Activated naive CD4-positive, alpha-beta T cell treated with anti-CD3 and anti-CD28 coated beads for 36 hours (primary cell): ENCODE measurements around the gene MYL5. TPM values are rescaled to one million over a fixed set of nuclear protein-coding genes. Genes with fewer than 3 reads are reported as not detected.

ENCODE experiments used
- CTCF ChIA-PET: fragments of 350-600 bp; sonication (Branson Sonifier 250); formaldehyde crosslinking; loops from one replicate; lab custom pipeline; 2021; ENCODE audit warnings: antibody characterized with exemption; lab: Charles Lee
- DNase-seq: peaks from one replicate; pipeline ENCODE4 v3.0.0-alpha.2; 2020
- H3K27ac Mint-ChIP-seq: one replicate; pipeline ENCODE4 v1.8.0; 2021; ENCODE audit warnings: mild to moderate bottlenecking, mixed read lengths
- H3K27me3 Mint-ChIP-seq: one replicate; pipeline ENCODE4 v1.8.0; 2021; ENCODE audit warnings: low read depth, mixed read lengths
- H3K36me3 Mint-ChIP-seq: one replicate; pipeline ENCODE4 v1.8.0; 2021; ENCODE audit warnings: low read depth, mixed read lengths
- H3K4me1 Mint-ChIP-seq: one replicate; pipeline ENCODE4 v1.8.0; 2021; ENCODE audit warnings: low read depth, mixed read lengths
- H3K4me3 Mint-ChIP-seq: one replicate; pipeline ENCODE4 v1.8.0; 2021; ENCODE audit warnings: mild to moderate bottlenecking, moderate library complexity, mixed read lengths
- H3K9me3 Mint-ChIP-seq: one replicate; pipeline ENCODE4 v1.8.0; 2021; ENCODE audit warnings: mixed read lengths
- intact Hi-C: fragments of 100-400 bp; cut with micrococcal nuclease; formaldehyde crosslinking; loops from one replicate; pipeline ENCODE4 v1.15.1; 2023
- total RNA-seq, 2 experiments: library from RNA; stranded (reverse); gene quantifications; one replicate each; pipeline ENCODE4 v1.2.3, GENCODE V29; 2021

MYL5 gene
- total RNA-seq, 2 experiments from 2014 or later: 12.0 to 12.9 TPM

- H3K9me3 Mint-ChIP-seq: no peaks in the 10 kb centered on the region
Observed at GRCh38 chr4:680928-681645, 6.7 kb downstream of the MYL5 start.

GRCh38 chr4:681736-682451 lies 7.6 kb downstream of the MYL5 start:
- CTCF ChIA-PET: no interaction called here
- no peak overlapping the region for H3K27ac Mint-ChIP-seq
- intact Hi-C loops: no loop called here
- DNase-seq: no peak
- H3K27me3 Mint-ChIP-seq: peaks cover 4% of the 10 kb centered on the region
- peaks cover 3% of the 10 kb centered on the region for H3K4me1 Mint-ChIP-seq
- H3K4me3 Mint-ChIP-seq: no peak overlapping the region
- no peaks in the 10 kb centered on the region for H3K9me3 Mint-ChIP-seq
- H3K36me3 Mint-ChIP-seq: no peaks in the 10 kb centered on the region

More at GRCh38 chr4:680928-681645, 6.7 kb downstream of the MYL5 start:
- peak; percentile 33 for DNase-seq
- H3K4me3 Mint-ChIP-seq: peak overlapping the region; percentile 18
- no peak overlapping the region for H3K27ac Mint-ChIP-seq
- intact Hi-C loops: no loop called here
- H3K4me1 Mint-ChIP-seq: peaks cover 4% of the 10 kb centered on the region
- CTCF ChIA-PET: no interaction called here
- peaks cover 4% of the 10 kb centered on the region for H3K27me3 Mint-ChIP-seq
- no peaks in the 10 kb centered on the region for H3K36me3 Mint-ChIP-seq

GRCh38 chr4:682490-683172 lies 8.3 kb downstream of the MYL5 start:
- peaks cover 3% of the 10 kb centered on the region for H3K4me1 Mint-ChIP-seq
- no peak overlapping the region for H3K4me3 Mint-ChIP-seq
- intact Hi-C loops: no loop called here
- peaks cover 5% of the 10 kb centered on the region for H3K27me3 Mint-ChIP-seq
- no peak overlapping the region for H3K27ac Mint-ChIP-seq
- CTCF ChIA-PET: no interaction called here
- no peaks in the 10 kb centered on the region for H3K36me3 Mint-ChIP-seq
- no peak for DNase-seq
- no peaks in the 10 kb centered on the region for H3K9me3 Mint-ChIP-seq

- DNase-seq: no peak
- intact Hi-C loops: no loop called here
- Mint-ChIP-seq H3K27me3 (peaks cover 9% of the 10 kb centered on the region), H3K27ac (no peak overlapping the region), H3K4me1 (peaks cover 3% of the 10 kb centered on the region), H3K4me3 (no peak overlapping the region), H3K9me3 (no peaks in the 10 kb centered on the region), H3K36me3 (no peaks in the 10 kb centered on the region)
- CTCF ChIA-PET: interaction anchor here (1.6 kb wide), 1 partner anchor 8 kb away, joined by 9 read pairs; the partner anchor contains the start of genes ATP5ME and MYL5
Observed at GRCh38 chr4:683247-683897, 9.0 kb downstream of the MYL5 start.

- intact Hi-C loops: no loop called here
- peak; percentile 57 for DNase-seq
Observed at GRCh38 chr4:683982-684622, 9.8 kb downstream of the MYL5 start.

GRCh38 chr4:684623-685327 lies 10.4 kb downstream of the MYL5 start:
- Mint-ChIP-seq H3K36me3 (no peaks in the 10 kb centered on the region), H3K4me1 (peaks cover 3% of the 10 kb centered on the region), H3K9me3 (no peaks in the 10 kb centered on the region), H3K27ac (no peak overlapping the region), H3K27me3 (peaks cover 9% of the 10 kb centered on the region), H3K4me3 (no peak overlapping the region)
- CTCF ChIA-PET: interaction anchor here (1.6 kb wide), 1 partner anchor 10 kb away, joined by 9 read pairs; the partner anchor contains the start of genes ATP5ME and MYL5
- intact Hi-C loops: no loop called here
- DNase-seq: no peak

More at GRCh38 chr4:683982-684622, 9.8 kb downstream of the MYL5 start:
- Mint-ChIP-seq H3K4me3 (no peak overlapping the region), H3K27me3 (peaks cover 9% of the 10 kb centered on the region), H3K36me3 (no peaks in the 10 kb centered on the region), H3K27ac (no peak overlapping the region), H3K4me1 (peaks cover 3% of the 10 kb centered on the region), H3K9me3 (no peaks in the 10 kb centered on the region)
- CTCF ChIA-PET: interaction anchor here (1.6 kb wide), 1 partner anchor 9 kb away, joined by 9 read pairs; the partner anchor contains the start of genes ATP5ME and MYL5

GRCh38 chr4:685679-686412 lies 11.5 kb downstream of the MYL5 start:
- H3K4me1 Mint-ChIP-seq: peaks cover under 1% of the 10 kb centered on the region
- no peak overlapping the region for H3K4me3 Mint-ChIP-seq
- no peaks in the 10 kb centered on the region for H3K9me3 Mint-ChIP-seq
- H3K27ac Mint-ChIP-seq: no peak overlapping the region
- H3K36me3 Mint-ChIP-seq: no peaks in the 10 kb centered on the region
- peaks cover 18% of the 10 kb centered on the region for H3K27me3 Mint-ChIP-seq
- CTCF ChIA-PET: no interaction called here
- intact Hi-C loops: no loop called here
- no peak for DNase-seq

- no peaks in the 10 kb centered on the region for H3K36me3 Mint-ChIP-seq
- H3K27ac Mint-ChIP-seq: no peak overlapping the region
- H3K4me1 Mint-ChIP-seq: no peaks in the 10 kb centered on the region
- CTCF ChIA-PET: no interaction called here
- H3K4me3 Mint-ChIP-seq: no peak overlapping the region
- intact Hi-C loops: no loop called here
- H3K27me3 Mint-ChIP-seq: peaks cover 19% of the 10 kb centered on the region
- H3K9me3 Mint-ChIP-seq: no peaks in the 10 kb centered on the region
- no peak for DNase-seq
Observed at GRCh38 chr4:686413-687040, 12.2 kb downstream of the MYL5 start.

- intact Hi-C loops: no loop called here
- DNase-seq: no peak
- Mint-ChIP-seq H3K4me3 (no peak overlapping the region), H3K4me1 (no peaks in the 10 kb centered on the region), H3K36me3 (no peaks in the 10 kb centered on the region), H3K27me3 (peaks cover 19% of the 10 kb centered on the region), H3K9me3 (no peaks in the 10 kb centered on the region), H3K27ac (no peak overlapping the region)
- CTCF ChIA-PET: interaction anchor here (0.6 kb wide), 1 partner anchor 13 kb away, joined by 3 read pairs; no protein-coding TSS in a partner anchor
Observed at GRCh38 chr4:687048-687970, 13.0 kb downstream of the MYL5 start.
